Measurements from ENCODE around the gene USP16.
A peak's percentile ranks its signal among the peaks of the same experiment; 100 is the strongest.
"Not testable (repeated sequence)": the region's sequence is repeated elsewhere in the genome, so short reads cannot be mapped to it uniquely, and the experiment has no call there.

USP16 gene

DNA sequence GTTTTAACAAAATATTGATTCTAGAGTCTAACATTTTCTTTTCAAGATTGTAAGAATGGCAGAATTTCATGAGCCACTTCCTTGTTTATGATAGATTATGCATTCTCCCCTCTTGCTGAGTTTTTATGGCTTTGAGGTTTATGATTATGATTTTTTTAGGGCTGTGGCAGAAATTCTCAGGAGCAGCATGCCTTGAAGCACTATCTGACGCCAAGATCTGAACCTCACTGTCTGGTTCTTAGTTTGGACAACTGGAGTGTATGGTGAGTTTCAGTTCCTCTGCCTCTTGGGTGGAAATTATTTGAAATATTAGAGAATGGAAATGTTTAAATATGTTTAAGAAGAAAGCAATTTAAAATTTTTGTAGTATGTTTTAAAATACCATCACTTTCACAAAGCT, 10.2 kb downstream of the USP16 start:
- DNase-seq = no peak

DNA sequence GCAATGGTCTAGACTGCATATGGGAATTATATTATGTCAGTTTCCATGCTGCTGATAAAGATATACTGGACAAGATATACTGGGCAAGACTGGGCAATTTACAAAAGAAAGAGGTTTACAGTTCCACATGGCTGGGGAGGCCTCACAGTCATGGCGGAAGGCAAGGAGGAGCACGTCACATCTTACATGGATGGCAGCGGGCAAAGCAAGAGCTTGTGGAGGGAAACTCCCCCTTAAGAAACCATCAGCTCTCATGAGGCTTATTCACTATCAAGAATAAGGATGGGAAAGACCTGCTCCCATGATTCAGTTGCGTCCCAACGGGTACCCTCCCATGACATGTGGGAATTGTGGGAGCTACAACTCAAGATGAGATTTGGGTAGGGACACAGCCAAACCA, 27.8 kb downstream of the USP16 start:
- no peak for DNase-seq

DNA sequence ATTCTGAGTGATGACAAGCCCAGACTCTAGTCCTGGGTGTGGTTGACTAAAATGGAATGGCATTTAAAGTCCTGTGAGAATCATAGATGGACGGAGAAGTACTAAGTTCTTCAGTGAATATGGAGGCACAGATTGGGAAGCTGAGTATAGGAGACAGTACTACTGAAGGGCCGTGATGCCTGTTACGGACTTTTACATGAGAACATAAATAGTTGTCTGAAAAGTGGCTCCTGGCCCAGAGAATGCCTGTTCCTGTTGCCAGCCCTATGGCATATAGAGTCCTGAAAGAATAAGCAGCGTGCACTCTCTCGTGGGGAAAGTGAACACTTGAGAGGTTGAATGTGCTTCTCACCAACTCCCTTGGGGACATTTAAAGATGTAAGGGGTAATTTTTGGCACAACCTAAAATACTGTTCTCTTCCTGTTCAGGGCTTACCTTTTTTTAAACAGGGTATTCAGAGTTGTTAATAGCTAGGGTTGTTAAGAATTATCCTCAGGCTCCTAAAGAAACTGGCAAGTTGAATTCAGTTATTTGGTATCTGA, 28.6 kb downstream of the USP16 start:
- no peak for DNase-seq

DNA sequence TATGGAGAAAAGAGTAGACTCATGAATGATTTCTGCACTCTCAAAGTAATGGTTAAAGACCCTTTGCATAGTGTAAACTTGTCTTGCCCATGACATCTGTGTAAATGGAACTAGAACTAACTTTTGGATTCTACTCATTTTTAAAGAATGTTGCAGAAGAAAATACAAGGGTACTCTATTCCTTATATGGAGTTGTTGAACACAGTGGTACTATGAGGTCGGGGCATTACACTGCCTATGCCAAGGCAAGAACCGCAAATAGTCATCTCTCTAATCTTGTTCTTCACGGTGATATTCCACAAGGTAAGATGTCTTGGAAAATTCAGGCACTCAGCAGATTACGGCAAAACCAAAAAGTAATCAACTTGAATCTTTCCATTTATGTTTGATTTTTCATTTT, 29.2 kb downstream of the USP16 start:
- DNase-seq = no peak

DNA sequence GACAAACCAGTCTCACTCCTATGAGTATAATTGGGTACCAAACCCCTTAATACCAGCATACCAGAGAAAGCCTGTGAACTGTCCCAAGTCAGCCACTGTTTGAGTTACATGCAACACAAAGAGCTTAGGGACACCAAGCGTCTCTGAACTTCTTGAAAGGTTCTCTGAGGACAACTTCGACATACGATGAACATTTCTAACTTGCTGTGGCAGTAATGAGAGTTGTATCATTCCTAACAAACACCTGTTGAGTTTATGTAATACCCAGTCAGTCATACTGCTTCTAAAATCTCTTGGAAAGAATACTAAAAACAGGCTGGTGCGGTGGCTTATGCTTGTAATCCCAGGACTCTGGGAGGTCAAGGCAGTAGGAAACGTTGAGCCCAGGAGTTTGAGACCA, 30.6 kb downstream of the USP16 start:
- DNase-seq = no peak

DNA sequence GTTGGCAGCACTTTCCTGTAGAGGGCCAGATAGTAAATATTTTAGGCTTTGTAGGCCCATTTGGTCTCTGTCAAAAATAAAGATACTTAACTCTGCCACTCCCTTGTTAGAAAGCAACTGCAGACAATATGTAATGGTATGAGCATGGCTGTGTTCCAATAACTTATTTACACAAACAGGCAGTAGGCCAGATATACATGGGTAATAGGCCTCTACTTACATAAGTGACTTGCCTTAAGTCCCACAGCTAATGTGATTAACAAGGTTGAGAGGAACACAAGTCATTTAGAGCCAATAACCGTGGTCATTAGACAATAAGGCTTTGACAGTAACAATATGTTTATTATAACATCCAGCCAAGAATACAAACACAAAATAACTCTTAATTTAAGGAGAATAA, 31.5 kb downstream of the USP16 start:
- no peak for DNase-seq

DNA sequence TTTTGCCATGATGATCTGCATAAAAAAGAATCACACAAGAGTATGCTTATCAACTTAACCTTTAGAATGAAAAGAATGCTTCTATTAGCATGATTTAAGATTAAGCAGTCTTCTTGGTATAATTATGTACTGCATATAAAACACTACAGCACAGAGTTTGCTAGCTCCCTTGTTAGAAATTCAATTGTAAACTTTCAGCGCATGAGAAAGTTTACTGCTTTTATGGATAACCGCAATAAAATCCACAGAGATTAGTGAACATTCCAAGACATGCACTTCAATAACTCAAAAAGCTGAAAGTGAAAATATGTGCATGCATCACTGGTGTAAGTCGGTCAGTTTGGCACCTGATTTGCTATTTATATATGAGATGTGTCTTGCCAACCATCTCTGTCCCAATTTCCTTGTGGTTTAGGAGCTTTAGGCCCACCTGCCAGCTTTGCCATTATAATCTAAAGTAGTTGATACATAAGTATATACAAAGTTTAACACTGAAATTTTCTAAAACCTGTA, 32.1 kb downstream of the USP16 start:
- DNase-seq = no peak

DNA sequence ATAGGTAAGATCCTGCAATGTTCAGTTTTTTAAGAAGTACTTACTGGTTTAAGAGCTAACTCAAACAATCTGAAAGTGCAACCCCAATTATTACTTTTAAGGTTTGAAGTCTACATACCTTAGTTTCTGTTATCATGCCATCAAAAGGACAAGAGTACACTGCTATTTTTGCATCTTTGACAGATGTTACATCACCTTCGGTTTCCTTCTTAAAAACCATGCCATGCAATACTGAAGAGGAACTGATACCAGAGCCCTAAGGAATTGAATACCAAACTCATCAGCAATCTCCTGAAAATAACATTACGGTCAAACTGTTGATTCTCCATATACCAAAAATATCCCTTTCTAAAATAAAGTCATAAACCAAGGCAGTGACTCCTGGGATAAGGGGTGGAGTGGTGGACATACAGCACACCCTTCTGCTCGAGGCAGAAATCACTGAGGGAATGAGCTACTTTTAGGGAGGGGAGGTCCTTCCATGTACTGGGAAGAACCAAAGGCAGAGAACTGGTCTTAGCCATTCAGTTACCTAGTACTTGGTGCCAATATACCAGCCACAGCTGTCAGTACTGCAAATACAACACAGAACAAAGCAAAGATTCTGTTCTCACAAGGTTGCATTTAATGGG, 40.5 kb downstream of the USP16 start:
- DNase-seq = no peak

DNA sequence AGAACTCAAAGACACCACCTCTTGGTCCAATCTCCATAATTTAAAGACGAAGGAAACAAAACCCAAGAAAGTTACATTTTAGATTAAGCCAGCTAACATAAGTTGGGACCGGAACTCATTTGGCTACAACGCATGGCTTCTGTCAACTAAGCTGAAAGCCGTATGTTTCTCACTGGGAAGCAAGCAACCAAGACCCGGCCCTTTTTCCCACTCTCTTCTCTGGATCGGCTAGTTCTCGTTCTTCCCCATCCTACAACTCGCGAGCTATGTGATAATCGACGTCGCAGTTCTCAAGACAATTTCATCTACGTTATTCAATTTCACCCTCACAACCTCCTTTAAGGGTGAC, 48.4 kb downstream of the USP16 start:
- DNase-seq = no peak

DNA sequence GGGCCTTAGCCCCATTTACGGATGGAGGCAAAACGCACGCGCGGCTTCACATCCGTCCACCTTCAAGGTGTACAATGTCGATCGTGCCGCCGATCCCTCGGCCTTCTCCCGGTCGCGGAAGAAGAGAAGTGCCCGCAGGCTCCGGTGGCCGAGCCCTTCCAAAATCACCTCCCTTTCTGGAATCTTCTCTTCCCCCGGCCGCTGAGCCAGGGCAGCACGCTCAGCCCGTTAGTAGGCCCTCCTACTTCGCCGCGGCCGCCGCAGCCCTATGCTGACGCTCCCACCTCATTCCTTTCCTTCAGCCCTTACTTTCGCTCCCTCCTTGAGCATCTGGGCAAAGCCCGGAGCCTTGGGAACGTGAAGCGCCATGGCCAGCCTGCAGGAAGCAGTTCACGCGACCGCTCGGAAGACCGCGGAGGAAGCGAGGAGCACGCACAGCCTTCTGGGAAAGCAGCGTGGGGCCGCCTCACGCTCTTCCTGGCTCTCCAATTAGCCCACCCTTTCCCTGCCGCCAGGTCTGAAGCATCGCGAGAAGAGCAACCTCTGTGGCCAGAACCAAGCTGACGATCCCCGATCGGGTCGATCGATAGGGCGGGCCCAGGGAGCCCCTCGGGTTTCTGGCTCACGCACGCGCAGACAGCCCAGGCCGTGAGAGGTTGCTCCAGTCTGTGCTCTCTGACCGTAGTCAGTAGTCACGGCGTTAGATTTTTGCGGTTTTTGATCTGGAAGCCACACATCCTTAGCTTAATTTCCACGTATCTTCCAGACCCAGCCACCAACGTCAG, 48.9 kb downstream of the USP16 start, which contains the start of gene CCT8:
Gene CCT8 (minus strand): TSS at position 427 of the 785 bp plus-strand sequence. CDS start 58 bp downstream, at position 369.
- DNase-seq = peak; percentile 92

DNA sequence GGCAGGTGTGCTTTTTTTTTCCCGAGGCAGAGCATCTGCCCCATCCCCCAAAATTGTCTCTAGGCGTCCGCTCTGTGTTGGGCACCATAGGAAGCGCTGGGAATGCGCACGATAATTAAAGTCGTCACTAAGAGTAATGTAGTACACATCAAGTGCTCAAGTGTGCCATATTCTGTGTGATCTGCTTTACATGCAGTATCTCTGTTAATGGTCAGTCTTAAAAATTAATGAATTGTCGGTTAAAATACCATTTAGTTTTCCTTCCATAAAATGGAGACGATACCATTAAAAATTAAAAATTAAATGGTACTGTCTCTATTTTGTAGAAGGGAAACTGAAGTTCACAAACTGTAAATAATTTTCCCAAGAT, 49.5 kb downstream of the USP16 start:
- no peak for DNase-seq

DNA sequence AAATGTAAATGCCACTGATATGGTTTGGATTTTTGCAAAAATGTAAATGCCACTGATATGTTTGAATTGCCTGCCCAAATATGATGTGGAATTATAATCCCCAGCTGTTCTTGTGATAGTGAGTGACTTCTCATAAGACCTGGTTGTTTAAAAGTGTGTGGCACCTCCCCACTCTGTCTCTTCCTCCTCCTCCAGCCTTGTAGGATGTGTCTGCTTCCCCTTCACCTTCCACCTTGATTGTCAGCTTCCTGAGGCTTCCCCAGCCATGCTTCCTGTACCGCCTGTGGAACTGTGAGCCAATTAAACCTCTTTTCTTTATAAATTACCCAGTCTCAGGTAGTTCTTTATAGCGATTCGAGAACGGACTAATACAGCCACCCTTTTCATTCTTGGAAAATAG, 50.3 kb downstream of the USP16 start:
- DNase-seq = no peak

DNA sequence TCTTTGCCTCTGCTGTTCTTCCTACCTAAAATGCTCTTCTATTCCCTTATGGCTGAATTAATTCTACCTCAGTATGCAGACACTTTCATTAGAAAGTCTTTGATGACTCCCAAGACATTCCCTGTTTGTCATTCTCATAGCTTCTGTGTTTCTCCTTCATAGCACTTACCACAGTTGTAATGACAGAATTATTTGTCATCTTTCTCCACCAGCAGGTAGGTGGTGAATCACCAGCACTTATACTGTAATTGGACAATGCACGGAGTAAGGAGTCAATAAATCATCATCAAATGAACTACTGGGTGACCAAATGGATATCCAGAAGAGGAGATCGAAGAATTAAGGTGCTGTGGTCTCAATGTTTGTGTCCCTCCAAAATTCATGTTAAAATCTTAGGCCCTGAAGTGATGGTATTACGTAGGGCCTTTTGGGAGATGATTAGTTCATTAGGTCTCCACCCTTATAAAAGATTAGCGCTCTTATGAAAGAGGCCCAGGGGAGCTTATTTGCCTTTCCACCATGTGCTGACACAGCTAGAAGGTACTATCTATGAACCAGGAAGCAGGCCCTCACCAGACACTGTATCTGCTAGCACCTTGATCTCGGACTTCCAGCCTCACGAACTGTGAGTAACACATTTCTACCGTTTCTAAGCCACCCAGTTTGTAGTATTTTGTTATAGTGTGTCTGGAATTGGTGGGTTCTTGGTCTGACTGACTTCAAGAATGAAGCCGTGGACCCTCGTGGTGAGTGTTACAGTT, 51.4 kb downstream of the USP16 start:
- DNase-seq = no peak

DNA sequence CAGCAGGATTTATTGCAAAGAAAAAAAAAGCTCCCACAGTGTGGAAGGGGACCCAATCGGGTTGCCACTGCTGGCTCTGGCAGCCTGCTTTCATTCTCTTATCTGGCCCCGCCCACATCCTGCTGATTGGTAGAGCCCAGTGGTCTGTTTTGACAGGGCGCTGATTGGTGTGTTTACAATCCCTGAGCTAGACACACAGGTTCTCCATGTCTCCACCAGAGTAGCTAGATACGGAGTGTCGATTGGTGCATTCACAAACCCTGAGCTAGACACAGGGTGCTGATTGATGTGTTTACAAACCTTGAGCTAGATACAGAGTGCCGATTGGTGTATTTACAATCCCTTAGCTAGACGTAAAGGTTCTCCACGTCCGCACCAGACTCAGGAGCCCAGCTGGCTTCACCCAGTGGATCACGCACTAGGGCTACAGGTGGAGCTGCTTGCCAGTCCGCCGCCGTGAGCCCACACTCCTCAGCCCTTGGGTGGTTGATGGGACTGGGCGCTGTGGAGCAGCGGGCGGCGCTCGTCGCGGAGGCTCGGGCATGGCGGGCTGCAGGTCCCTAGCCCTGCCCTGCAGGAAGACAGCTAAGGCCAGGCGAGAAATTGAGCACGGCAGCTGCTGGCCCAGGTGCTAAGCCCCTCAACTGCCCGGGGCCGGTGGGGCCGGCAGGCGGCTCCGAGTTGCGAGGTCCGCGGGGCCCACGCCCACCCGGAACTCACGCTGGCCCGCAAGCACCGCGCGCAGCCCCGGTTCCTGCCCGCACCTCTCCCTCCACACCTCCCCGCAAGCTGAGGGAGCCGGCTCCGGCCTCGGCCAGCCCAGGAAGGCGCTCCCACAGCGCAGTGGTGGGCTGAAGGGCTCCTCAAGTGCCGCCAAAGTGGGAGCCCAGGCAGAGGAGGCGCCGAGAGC, 52.5 kb downstream of the USP16 start:
- DNase-seq = not testable (repeated sequence)

DNA sequence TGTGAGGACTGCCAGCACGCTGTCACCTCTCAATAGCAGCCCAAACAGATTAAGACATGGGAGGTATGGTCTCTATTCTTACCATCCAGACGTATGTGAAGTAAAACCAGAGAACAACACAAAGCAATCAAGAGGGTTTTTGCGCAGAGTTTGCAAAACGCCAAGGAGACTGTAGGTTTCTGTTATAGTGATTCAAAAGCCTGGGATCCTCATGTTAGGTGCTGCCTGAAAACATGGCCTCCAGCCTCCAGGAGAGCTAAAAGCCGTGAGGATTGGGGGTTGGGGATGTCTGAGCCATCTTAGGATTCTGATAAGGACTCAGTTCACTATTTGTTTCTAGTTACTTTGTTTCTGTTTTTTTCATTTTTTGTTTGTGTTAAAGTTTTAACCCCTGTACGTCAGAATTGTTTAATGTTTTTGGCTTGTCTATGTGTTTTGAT, 53.2 kb downstream of the USP16 start:
- DNase-seq = no peak

DNA sequence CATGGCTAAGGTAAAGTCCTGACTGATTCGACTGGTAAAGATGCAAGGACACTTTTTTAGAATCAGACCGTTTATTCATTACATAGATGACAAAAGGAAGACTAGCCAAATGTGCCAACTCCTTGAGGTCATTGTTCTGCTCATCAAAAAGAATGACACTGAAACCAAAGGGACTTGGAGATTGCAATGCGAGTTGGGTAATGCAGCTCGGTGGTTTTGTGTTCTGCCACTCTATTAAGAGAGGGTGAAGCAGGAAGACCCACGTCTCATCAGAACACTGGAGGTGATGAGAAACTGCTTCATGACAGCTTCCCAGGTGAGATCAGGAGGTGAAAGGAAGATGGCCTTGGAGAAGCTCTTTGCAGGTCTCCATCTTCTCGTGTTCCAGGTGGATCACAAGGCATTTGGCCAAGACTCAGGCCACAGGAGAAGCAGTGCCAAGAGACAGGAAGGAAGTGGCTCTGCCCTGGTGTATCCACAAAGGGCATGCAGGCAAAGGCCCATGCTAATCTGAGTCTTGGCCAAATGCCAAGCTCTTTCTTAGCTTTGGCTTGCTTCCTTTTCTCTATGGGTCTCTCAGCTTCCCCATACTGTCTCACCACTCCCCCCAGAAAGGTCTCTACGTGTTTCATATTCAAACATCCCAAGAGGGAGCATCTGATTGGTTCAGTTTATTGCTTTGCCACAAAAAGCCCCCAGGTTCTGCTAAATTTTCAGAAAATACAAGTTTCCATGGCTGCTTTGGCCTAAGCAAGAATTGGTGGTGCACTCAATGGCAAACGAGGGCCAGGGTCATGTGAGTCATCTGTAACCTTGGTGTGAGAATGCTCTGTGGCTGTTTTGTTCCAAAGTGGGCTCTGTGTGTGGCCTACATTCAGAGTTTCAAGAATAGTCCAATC, 54.6 kb downstream of the USP16 start:
- no peak for DNase-seq

DNA sequence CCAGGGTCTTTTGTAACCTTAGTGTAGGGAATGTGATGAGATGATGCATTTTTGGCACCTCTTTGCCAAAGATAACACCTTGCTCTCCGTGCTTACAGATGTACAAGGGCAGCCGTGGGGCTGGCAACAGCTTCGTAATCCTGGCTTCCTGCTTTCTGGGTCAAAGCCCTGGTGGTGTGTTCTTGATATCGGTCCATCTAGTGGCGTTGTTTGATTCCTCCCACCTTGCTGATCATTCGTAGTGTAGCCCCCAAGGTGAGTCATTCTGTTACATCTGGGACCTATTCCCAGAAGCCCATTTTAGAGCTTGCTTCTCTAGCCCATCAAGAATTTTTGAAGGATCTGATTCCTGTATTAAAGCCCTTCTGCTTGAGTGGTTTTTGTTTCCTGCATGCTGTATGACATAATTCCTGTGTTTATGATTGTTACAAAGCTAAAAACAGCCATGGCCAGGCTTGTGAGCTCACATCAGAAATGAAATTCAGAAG, 56.0 kb downstream of the USP16 start:
- no peak for DNase-seq

DNA sequence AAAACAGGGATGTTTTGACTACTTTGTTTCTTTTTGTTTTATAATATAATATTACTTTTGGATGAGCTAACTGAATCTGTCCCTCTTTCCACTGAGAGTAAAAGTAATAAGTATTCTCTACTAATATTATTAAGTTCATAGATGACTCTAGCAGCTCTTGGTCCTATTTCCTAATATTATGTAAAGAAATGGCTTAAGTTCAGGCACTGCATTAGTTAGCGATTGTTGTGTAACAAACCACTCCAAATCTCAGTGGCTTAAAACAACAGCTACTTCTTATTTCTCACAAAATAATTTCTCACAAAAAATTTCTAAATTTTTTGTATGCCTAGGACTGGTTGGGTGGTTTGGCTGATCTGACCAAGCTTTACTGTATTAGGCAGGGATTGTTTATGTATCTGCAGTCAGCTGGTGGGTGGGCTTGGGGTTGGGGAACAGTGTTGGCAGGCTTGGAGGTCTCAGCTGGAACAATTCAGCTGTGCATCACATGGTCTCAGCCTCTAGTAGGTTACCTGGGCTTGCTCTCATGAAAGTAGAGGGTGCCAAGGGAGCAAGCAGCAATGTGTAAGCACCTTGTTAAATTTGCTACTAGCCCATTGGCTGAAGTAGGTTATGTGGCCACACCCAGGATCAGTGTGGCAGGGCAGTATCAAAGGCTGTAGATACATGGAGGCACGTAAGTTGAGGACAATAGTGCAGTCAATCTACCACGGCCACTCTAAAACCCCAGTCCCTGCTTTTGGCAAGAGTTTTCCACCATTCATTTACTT, 57.8 kb downstream of the USP16 start:
- no peak for DNase-seq

DNA sequence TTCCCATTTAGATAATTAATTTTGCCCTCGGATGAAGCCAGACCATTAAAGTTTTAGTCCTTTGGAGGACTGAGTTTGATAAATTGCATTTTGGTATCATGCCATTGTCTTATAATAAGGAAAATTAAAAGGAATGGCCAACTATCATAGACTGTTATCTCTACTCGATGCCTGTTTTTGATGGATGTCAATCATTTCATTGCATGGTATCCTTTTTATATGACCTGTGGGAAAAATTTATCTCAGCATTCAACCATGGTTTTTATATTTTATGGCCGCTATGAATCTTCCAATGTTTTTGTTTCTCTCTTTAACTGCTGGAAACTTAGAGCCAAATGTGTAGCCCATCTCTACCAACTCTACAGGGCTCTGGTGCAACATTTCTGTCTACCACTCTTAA, 58.8 kb downstream of the USP16 start:
- no peak for DNase-seq

DNA sequence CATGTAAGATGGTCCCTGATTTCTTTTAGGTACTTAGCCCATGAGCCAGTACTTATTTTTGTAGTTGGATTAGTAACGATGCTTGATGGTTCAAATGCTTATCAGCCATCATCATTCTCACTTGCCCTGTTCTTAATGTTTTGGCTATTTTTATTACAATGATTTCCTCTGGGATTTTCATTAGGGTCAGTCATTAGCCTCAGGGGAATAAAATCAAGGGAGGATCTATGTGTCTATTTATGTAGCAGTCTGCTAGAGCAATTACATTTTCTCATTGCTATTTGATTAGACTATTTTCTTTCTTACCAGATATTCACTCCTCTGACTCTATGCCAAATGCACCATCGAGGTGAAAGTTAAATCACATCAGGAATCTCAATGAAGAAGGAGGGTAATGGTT, 59.9 kb downstream of the USP16 start:
- DNase-seq = no peak
